CD4-positive, alpha-beta T cell (primary cell): Measurements from ENCODE around the gene ZNF816. TPM values are rescaled to one million over a fixed set of nuclear protein-coding genes. Genes with fewer than 3 reads are reported as not detected.

ENCODE experiments used
- ATAC-seq: fragments of 200-7000 bp; cut with Tn5 transposase; one replicate; pipeline ENCODE4 v1.10.0; 2022; ENCODE audit warnings: mild to moderate bottlenecking; ENCODE audit not compliant: poor library complexity
- CTCF ChIA-PET: fragments of 350-600 bp; sonication (Branson Sonifier 250); formaldehyde crosslinking; loops from one replicate; lab custom pipeline; 2021; ENCODE audit warnings: antibody characterized with exemption, inconsistent platforms; lab: Charles Lee
- POLR2A ChIA-PET: fragments of 350-600 bp; sonication (Branson Sonifier 250); formaldehyde crosslinking; loops from one replicate; lab custom pipeline; 2021; ENCODE audit warnings: antibody characterized with exemption, inconsistent platforms; lab: Charles Lee
- DNase-seq, 14 experiments: peaks; one replicate each; pipeline ENCODE4 v3.0.0-alpha.2; 2013 to 2020; ENCODE audit warnings: mixed read lengths in 2 of 14
- H3K27ac ChIP-seq, 2 donors: one replicate each; pipeline versions ENCODE4 v1.5.1 to v1.7.0; 2013; ENCODE audit warnings: low read length in 2 of 2, low read depth in 1 of 2, mild to moderate bottlenecking in 1 of 2
- H3K27me3 ChIP-seq, 2 experiments: 1 replicate in 1 of 2; 2 replicates in 1 of 2; pipeline versions ENCODE4 v1.6.1 to v1.7.0; 2013; ENCODE audit warnings: low read length in 2 of 2, control low read depth in 1 of 2, mild to moderate bottlenecking in 1 of 2, moderate library complexity in 1 of 2; ENCODE audit not compliant: insufficient read depth in 2 of 2, control insufficient read depth in 1 of 2
- H3K36me3 ChIP-seq: one replicate; pipeline ENCODE4 v1.6.1; 2013; ENCODE audit warnings: low read length, control low read depth; ENCODE audit not compliant: insufficient read depth
- H3K4me1 ChIP-seq: one replicate; pipeline ENCODE4 v1.6.1; 2013; ENCODE audit warnings: low read length, control low read depth; ENCODE audit not compliant: insufficient read depth
- H3K4me3 ChIP-seq: one replicate; pipeline ENCODE4 v1.5.1; 2013; ENCODE audit warnings: mild to moderate bottlenecking, low read length, moderate library complexity
- H3K9me3 ChIP-seq, 2 experiments: 1 replicate in 1 of 2; 2 replicates in 1 of 2; pipeline versions ENCODE4 v1.6.1 to v1.7.0; 2013; ENCODE audit warnings: low read length in 2 of 2, mild to moderate bottlenecking in 2 of 2, control low read depth in 1 of 2, moderate library complexity in 1 of 2; ENCODE audit not compliant: control insufficient read depth in 1 of 2, insufficient read depth in 1 of 2
- H3K27ac Mint-ChIP-seq: one replicate; pipeline ENCODE4 v1.8.0; 2020; ENCODE audit warnings: mixed read lengths
- H3K27me3 Mint-ChIP-seq: one replicate; pipeline ENCODE4 v1.8.0; 2021; ENCODE audit warnings: mixed read lengths
- H3K36me3 Mint-ChIP-seq: one replicate; pipeline ENCODE4 v1.8.0; 2021; ENCODE audit warnings: low read depth, mixed read lengths
- H3K4me1 Mint-ChIP-seq: one replicate; pipeline ENCODE4 v1.8.0; 2021; ENCODE audit warnings: low read depth, mixed read lengths
- H3K4me3 Mint-ChIP-seq: one replicate; pipeline ENCODE4 v1.8.0; 2020; ENCODE audit warnings: mild to moderate bottlenecking, mixed read lengths
- H3K9me3 Mint-ChIP-seq: one replicate; pipeline ENCODE4 v1.8.0; 2020; ENCODE audit warnings: mixed read lengths
- intact Hi-C, 2 experiments: fragments of 100-400 bp; cut with DNase I in 1 of 2; cut with micrococcal nuclease in 1 of 2; formaldehyde crosslinking; loops; one replicate each; pipeline versions ENCODE4 v1.15.1 to v1.9.0; 2023 to 2025; cut with DNase I, micrococcal nuclease
- total RNA-seq, 174 experiments: library from RNA in 2 of 174; stranded (reverse) in 2 of 174; gene quantifications; one replicate each; pipeline ENCODE4 v1.2.3 and lab custom pipeline; 2021 to 2026
- TF ChIP-seq, protein P1 (sequence below): fragments of 200-600 bp; IDR thresholded peaks from one replicate; pipeline ENCODE4 v1.8.0; 2022; ENCODE audit warnings: antibody characterized with exemption, mild to moderate bottlenecking

ZNF816 gene
- total RNA-seq, 2 experiments from 2014 or later, result 3.6 to 5.5 TPM

DNA sequence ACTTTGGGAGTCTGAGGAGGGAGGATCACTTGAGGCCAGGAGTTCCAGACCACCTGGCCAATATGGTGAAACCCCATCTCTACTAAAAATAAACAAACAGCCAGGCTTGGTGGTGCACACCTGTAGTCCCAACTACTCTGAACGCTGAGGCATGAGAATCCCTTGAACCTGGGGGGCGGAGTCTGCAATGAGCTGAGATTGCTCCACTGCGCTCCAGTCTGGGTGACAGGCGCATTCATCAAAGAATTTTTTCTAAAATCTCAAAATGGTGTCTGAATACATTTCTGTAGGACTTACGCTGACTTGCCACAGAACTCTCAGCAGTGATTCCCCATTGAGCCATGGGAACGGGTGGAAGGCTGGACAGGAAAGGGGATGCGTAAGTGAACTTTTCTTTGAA is 33.0 kb upstream of the ZNF816 start:
- Mint-ChIP-seq H3K9me3 (no peaks in the 10 kb centered on the region), H3K27me3 (peaks cover 20% of the 10 kb centered on the region), H3K4me1 (peaks cover 20% of the 10 kb centered on the region), H3K4me3 (peak overlapping the region; percentile 15), H3K36me3 (peaks cover 19% of the 10 kb centered on the region), H3K27ac (no peak overlapping the region)
- H3K4me3 ChIP-seq, result no peak overlapping the region
- ATAC-seq, result no peak
- intact Hi-C loops, result no loop called here
- TF ChIP-seq, protein P1, sequence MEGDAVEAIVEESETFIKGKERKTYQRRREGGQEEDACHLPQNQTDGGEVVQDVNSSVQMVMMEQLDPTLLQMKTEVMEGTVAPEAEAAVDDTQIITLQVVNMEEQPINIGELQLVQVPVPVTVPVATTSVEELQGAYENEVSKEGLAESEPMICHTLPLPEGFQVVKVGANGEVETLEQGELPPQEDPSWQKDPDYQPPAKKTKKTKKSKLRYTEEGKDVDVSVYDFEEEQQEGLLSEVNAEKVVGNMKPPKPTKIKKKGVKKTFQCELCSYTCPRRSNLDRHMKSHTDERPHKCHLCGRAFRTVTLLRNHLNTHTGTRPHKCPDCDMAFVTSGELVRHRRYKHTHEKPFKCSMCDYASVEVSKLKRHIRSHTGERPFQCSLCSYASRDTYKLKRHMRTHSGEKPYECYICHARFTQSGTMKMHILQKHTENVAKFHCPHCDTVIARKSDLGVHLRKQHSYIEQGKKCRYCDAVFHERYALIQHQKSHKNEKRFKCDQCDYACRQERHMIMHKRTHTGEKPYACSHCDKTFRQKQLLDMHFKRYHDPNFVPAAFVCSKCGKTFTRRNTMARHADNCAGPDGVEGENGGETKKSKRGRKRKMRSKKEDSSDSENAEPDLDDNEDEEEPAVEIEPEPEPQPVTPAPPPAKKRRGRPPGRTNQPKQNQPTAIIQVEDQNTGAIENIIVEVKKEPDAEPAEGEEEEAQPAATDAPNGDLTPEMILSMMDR, result no peak
- ChIA-PET CTCF (no interaction called here), POLR2A (no interaction called here)
- no peak overlapping the region for H3K27ac ChIP-seq
- DNase-seq, result no peak
- peaks cover 6 to 67% of the 10 kb centered on the region in 2 experiments for H3K9me3 ChIP-seq
- H3K4me1 ChIP-seq, result peaks cover 18% of the 10 kb centered on the region
- H3K36me3 ChIP-seq, result no peaks in the 10 kb centered on the region
- H3K27me3 ChIP-seq, result peaks cover 0 to 5% of the 10 kb centered on the region in 2 experiments

DNA sequence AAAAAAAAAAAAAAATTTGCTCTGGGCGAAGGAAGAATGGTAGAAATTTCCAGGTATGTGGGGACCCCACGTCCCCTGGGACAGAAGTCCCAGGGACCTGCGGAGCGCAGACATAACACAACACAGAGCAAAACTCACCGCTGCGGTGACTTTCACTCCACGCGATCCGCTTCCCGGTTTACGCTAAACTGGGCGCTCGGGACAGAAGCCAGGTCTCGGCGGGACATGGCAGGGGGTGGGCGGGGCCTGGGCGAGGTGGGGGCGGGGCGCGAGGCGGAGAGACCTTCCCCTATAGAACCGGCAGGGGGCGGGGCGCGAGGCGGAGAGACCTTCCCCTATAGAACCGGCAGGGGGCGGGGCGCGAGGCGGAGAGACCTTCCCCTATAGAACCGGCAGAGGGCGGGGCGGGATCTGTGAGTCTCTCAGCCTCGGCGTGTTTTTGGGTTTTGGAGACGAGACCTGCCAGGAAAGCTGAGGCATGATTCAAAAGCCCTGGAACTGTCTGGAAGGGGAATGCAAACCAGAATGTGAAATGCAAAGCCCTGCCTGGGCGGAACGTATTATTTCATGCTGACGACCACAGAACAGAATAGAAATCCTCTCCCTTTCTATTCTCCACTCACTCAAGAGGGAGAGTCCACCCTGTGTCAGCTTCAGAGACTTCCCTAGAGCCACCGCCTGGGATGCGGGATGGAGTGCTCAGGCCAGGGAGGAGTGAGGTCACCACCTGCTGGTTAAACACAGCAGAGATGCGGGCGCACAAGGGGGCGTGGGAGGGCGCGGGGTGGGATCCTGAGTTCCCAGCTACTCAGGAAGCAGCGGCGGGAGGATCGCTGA is 30.9 kb upstream of the ZNF816 start:
- ChIA-PET POLR2A (no interaction called here), CTCF (interaction anchor here (0.6 to 2.4 kb wide), 9 partner anchors 10 to 1309 kb away, joined by 3 to 6 read pairs (median 3); partner anchors contain the start of genes ZNF347 and ZNF816)
- Histone ChIP-seq H3K4me3 (peak overlapping the region; percentile 52), H3K9me3 (peaks cover 3 to 68% of the 10 kb centered on the region in 2 experiments), H3K27ac (no peak overlapping the region), H3K4me1 (peaks cover 18% of the 10 kb centered on the region), H3K27me3 (peaks cover 0 to 5% of the 10 kb centered on the region in 2 experiments), H3K36me3 (no peaks in the 10 kb centered on the region)
- peak; percentile 66 to 84 (median 74) for DNase-seq
- intact Hi-C loops, result loop anchor here in 1 of 2 experiments (2.0 to 5.0 kb wide), 3 partner anchors 31 to 204 kb away; partner anchors contain the start of genes ZNF320 and ZNF816
- Mint-ChIP-seq H3K36me3 (peaks cover 29% of the 10 kb centered on the region), H3K4me3 (peak overlapping the region; percentile 93), H3K9me3 (no peaks in the 10 kb centered on the region), H3K27me3 (peaks cover 7% of the 10 kb centered on the region), H3K27ac (no peak overlapping the region), H3K4me1 (peaks cover 20% of the 10 kb centered on the region)
- TF ChIP-seq, protein P1, result peak; percentile 67
- peak; percentile 81 for ATAC-seq

DNA sequence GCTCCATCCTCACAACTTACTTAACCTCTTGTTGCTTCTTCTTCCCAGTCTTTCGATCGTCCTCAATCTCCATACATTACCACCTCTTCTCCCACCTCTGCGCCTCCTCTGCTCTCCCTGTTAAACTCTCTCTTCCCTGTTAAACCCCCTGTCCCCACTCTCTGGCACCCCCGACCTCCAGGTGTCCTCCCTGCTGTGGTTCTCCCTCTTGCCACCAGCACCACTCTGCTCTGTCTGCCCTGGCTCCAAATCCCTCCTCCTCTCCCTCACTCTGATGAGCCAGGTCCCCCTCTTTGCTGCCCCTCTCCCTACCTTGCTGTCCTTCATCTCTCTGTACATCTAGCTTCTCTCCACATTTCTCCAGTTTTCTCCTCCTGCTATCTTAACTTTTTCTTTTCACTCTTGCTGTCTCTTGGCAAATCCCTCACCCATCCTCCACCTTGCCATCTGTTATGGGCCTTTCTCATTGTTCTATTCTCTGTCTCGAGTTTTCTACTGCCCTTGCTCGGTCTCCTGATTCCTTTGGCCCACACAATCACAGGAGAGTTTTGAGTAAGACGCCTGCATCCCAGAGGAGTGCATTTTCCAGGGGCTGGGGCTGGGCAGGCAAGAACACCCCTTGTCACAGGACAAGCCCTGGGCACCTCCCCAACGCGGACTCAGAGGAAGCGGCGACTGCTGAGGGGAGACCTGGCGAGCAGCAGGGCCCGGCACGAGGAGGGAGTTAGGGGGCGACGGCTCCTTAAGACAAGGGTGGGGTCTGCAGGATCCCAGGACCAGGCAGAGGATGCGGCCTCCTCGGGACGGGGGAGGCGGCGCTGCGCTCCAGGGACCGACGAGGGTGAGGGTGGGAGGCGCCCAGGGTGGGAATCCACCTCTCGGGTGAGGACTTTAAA is 29.7 kb upstream of the ZNF816 start:
- H3K9me3 ChIP-seq, result peaks cover 0 to 67% of the 10 kb centered on the region in 2 experiments
- peaks cover 37% of the 10 kb centered on the region for H3K36me3 Mint-ChIP-seq
- peak overlapping the region; percentile 40 for H3K4me3 Mint-ChIP-seq
- peaks cover 18% of the 10 kb centered on the region for H3K4me1 ChIP-seq
- no peak for ATAC-seq
- POLR2A ChIA-PET, result no interaction called here
- intact Hi-C loops, result loop anchor here in 1 of 2 experiments (2.0 to 5.0 kb wide), 3 partner anchors 30 to 205 kb away; partner anchors contain the start of genes ZNF320 and ZNF816
- H3K36me3 ChIP-seq, result no peaks in the 10 kb centered on the region
- DNase-seq, result peak in 3 of 14 experiments; percentile 6 to 40 (median 15)
- no peaks in the 10 kb centered on the region for H3K27me3 Mint-ChIP-seq
- H3K9me3 Mint-ChIP-seq, result no peaks in the 10 kb centered on the region
- peak overlapping the region; percentile 52 for H3K4me3 ChIP-seq
- TF ChIP-seq, protein P1, result no peak
- H3K4me1 Mint-ChIP-seq, result peaks cover 20% of the 10 kb centered on the region
- H3K27me3 ChIP-seq, result peaks cover 0 to 5% of the 10 kb centered on the region in 2 experiments
- no peak overlapping the region for H3K27ac ChIP-seq
- no peak overlapping the region for H3K27ac Mint-ChIP-seq
- CTCF ChIA-PET, result interaction anchor here (0.7 to 2.4 kb wide), 4 partner anchors 103 to 1308 kb away, joined by 3 to 6 read pairs (median 4); no protein-coding TSS in a partner anchor
